HEK293T (cell line): ENCODE measurements around the gene KBTBD4.
A peak's percentile ranks its signal among the peaks of the same experiment; 100 is the strongest.
"Not testable (repeated sequence)": the region's sequence is repeated elsewhere in the genome, so short reads cannot be mapped to it uniquely, and the experiment has no call there.

Experiments used
- CTCF ChIA-PET: fragments of 350-600 bp; formaldehyde crosslinking; extraction: SDS; loops from one replicate; lab custom pipeline; 2021; ENCODE audit warnings: antibody characterized with exemption, inconsistent platforms; lab: Yijun Ruan, JAX
- POLR2A ChIA-PET: fragments of 350-600 bp; formaldehyde crosslinking; extraction: SDS; loops from one replicate; lab custom pipeline; 2020; ENCODE audit warnings: antibody characterized with exemption, inconsistent platforms; lab: Yijun Ruan, JAX
- DNase-seq: peaks from one replicate; pipeline ENCODE4 v3.0.0; 2012; ENCODE audit warnings: mixed read lengths; ENCODE audit errors: extremely low spot score
- BHLHE40 ChIP-seq: fragments of 450-650 bp; IDR thresholded peaks from 2 replicates; pipeline ENCODE4 v1.6.1; 2016; ENCODE audit warnings: mild to moderate bottlenecking, moderate library complexity, borderline replicate concordance
- CTBP1 ChIP-seq: fragments of 450-650 bp; IDR thresholded peaks from 2 replicates; pipeline ENCODE4 v1.6.1; 2016; ENCODE audit warnings: borderline replicate concordance
- ELF4 ChIP-seq: fragments of 450-650 bp; IDR thresholded peaks from 2 replicates; pipeline ENCODE4 v1.6.1; 2017; ENCODE audit warnings: antibody characterized with exemption
- FOXA1 ChIP-seq: fragments of 450-650 bp; IDR thresholded peaks from 2 replicates; pipeline ENCODE4 v1.6.1; 2016; ENCODE audit warnings: mild to moderate bottlenecking
- FOXK2 ChIP-seq: fragments of 450-650 bp; IDR thresholded peaks from 2 replicates; pipeline ENCODE4 v1.6.1; 2016; ENCODE audit warnings: mild to moderate bottlenecking
- FOXM1 ChIP-seq: fragments of 450-650 bp; IDR thresholded peaks from 2 replicates; pipeline ENCODE4 v1.6.1; 2017; ENCODE audit warnings: mild to moderate bottlenecking, borderline replicate concordance
- HDGF ChIP-seq: fragments of 450-650 bp; IDR thresholded peaks from 2 replicates; pipeline ENCODE4 v1.6.1; 2017; ENCODE audit warnings: antibody characterized with exemption, borderline replicate concordance
- L3MBTL2 ChIP-seq: fragments of 450-650 bp; conservative IDR thresholded peaks from 2 replicates; pipeline ENCODE4 v1.6.1; 2016; ENCODE audit warnings: mild to moderate bottlenecking
- NFRKB ChIP-seq: fragments of 450-650 bp; IDR thresholded peaks from 2 replicates; pipeline ENCODE4 v1.6.1; 2016; ENCODE audit warnings: mild to moderate bottlenecking, moderate library complexity
- SP1 ChIP-seq: fragments of 450-650 bp; IDR thresholded peaks from 2 replicates; pipeline ENCODE4 v1.6.1; 2017
- SUZ12 ChIP-seq: fragments of 450-650 bp; IDR thresholded peaks from 2 replicates; pipeline ENCODE4 v1.6.1; 2016; ENCODE audit warnings: mild to moderate bottlenecking
- TARDBP ChIP-seq: fragments of 450-650 bp; IDR thresholded peaks from 2 replicates; pipeline ENCODE4 v1.6.1; 2016
- ZNF384 ChIP-seq: fragments of 450-650 bp; IDR thresholded peaks from 2 replicates; pipeline ENCODE4 v1.6.1; 2016
- TF ChIP-seq, protein P1 (sequence below): fragments of 450-650 bp; IDR thresholded peaks from 2 replicates; pipeline ENCODE4 v1.6.1; 2016

Gene KBTBD4

DNA sequence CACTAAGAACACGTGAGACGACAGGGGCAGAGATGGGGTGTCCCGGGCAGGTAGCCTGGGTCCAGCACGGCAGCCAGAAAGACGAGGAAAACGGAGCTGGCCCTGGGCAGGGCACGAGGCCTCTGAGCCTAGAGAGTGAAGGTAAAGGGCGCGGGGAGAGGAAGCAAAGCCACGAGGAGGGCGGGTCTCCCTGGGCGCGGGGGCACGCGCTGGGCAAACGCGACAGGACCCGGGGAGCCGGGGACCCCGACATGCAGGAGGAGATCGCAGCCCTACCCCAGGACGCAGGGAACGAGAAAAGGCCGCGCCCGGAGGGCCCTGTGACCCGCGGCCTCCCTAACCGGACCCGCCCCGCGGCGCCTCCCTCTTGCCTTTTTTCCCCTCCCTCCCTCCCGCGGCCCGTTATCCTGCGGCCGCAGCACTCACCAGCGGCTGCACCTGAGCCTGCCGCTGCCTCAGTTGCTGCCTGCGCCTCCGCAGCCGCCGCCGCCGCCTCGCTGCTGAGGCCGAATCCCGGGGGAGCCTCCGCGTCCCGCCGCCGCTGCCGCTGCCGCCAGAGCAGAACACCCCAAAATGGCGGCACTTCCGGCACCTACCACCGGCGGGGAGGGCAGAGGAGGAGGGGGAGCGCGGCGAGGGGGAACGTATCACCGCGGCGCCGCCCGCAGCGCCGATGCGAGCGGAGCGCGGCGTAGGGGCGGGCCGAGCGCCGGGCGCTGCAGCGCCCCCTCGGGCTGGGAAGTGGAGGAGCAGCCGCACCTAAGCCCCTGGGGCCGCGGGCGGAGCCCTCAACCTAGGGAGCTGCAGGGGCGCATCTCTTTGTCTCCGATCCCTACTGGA is 26.0 kb downstream of the KBTBD4 start, which contains the start of gene CELF1:
Gene CELF1 (minus strand): TSS at position 567 of the 840 bp plus-strand sequence. CDS start 53,609 bp downstream, outside the sequence.
- TF ChIP-seq SUZ12 (no peak), L3MBTL2 (peak; percentile 85)

DNA sequence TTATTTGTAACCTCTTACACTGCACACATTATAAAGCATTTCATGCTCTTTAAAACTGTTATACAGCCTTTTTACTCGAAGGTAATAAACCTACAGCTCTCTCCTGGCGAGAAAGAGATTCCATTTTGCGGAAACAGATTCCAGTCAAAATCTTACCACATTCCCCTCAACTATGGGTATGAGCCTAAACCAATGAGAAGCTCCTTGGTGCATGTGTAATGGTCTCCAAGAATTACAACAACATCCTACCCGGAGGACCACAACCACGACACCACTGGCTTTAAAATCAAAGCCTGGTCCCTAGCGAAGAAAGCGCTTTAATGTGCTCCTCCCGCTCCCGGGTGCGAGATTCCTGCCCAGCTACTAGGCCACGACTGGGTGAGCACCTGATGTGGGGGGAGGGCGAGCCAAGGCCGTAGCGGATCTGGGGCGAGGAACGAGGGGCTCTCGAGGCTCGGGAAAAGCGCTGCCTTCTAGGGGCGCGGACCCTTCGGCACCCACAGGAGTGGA is 26.7 kb downstream of the KBTBD4 start:
- no peak for DNase-seq
- TF ChIP-seq, protein P1, sequence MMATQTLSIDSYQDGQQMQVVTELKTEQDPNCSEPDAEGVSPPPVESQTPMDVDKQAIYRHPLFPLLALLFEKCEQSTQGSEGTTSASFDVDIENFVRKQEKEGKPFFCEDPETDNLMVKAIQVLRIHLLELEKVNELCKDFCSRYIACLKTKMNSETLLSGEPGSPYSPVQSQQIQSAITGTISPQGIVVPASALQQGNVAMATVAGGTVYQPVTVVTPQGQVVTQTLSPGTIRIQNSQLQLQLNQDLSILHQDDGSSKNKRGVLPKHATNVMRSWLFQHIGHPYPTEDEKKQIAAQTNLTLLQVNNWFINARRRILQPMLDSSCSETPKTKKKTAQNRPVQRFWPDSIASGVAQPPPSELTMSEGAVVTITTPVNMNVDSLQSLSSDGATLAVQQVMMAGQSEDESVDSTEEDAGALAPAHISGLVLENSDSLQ, result no peak
- no peak for TF ChIP-seq FOXM1
- TF ChIP-seq L3MBTL2, result no peak; the same call in 1 of the 2 replicates
- no peak for TF ChIP-seq ZNF384
- TF ChIP-seq NFRKB, result no peak
- no peak for TF ChIP-seq CTBP1
- TF ChIP-seq ELF4, result no peak
- TF ChIP-seq BHLHE40, result no peak
- no peak for TF ChIP-seq FOXA1
- no peak for TF ChIP-seq SP1
- no peak for TF ChIP-seq SUZ12
- CTCF ChIA-PET, result interaction anchor here (0.7 to 1.6 kb wide), 5 partner anchors 12 to 140 kb away, joined by 3 to 8 read pairs (median 4); no protein-coding TSS in a partner anchor

More for the DNA sequence above, 26.0 kb downstream of the KBTBD4 start, which contains the start of gene CELF1:
- peak; percentile 91 for DNase-seq
- POLR2A ChIA-PET, result interaction anchor here (0.6 to 3.6 kb wide), 6 partner anchors 12 to 40 kb away, joined by 3 to 18 read pairs (median 4); partner anchors contain the start of gene PTPMT1
- CTCF ChIA-PET, result interaction anchor here (0.5 to 1.3 kb wide), 9 partner anchors 13 to 133 kb away, joined by 3 to 8 read pairs (median 4); no protein-coding TSS in a partner anchor

DNA sequence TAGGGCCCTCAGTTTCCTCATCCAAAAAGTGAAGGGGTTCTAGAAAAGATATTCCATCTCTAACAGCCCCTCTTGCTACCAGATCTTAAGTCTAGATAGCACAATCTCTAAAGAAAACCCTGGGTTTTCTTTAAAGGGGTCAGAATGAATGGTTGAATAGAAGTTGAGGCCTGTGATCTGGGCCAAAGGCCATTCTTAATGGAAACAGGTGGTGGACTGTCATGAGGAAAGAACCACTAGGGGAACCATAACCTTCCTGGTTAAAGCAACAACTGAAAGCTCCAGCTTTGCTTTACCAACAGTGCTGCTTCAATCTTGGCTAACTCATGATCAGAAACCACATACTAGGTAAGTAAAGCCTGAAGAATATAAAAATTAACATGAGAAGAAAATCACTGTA is 27.7 kb downstream of the KBTBD4 start:
- peak; percentile 32 for DNase-seq
- no peak for TF ChIP-seq ELF4
- TF ChIP-seq TARDBP, result no peak
- no peak for TF ChIP-seq FOXM1
- TF ChIP-seq SP1, result no peak
- no peak for TF ChIP-seq HDGF
- TF ChIP-seq CTBP1, result no peak
- ChIA-PET CTCF (interaction anchor here (0.7 to 1.6 kb wide), 6 partner anchors 11 to 135 kb away, joined by 3 to 8 read pairs (median 4); no protein-coding TSS in a partner anchor), POLR2A (interaction anchor here (0.5 to 3.6 kb wide), 3 partner anchors 11 to 39 kb away, joined by 3 to 18 read pairs (median 8); partner anchors contain the start of gene PTPMT1)

More for the DNA sequence above, 26.7 kb downstream of the KBTBD4 start:
- POLR2A ChIA-PET, result interaction anchor here (0.6 to 3.6 kb wide), 5 partner anchors 12 to 43 kb away, joined by 3 to 18 read pairs (median 5); partner anchors contain the start of gene PTPMT1

DNA sequence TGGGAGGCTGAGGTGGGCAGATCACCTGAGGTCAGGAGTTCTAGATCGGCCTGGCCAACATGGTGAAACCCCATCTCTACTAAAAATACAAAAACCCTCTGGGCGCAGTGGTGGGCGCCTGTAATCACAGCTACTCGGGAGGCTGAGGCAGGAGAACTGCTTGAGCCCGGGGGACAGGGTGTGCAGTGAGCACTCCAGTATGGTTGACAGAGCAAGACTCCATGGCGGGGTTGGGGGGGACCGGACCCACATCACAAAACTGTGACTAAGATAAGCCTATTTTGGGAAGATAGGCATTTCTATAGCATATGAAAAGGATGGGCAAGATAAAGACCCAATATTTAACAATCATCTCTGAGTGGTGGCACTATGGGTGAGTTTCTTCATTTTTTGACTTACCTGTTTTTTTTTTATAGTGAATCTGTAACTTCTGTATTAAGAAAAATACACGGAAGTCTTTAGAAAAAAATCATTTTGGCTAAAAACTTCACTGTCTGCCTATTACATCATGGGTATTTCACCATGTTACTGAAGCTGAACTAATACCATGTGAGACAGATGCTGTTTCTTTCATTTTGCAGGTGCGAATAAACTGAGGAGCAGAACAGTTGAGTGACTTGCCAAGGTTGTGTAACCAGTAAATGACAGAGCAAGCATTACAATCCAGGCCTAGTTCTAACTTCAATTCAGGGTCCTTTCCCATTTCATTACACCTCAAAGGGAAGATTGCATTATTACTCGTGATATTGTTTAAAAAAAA is 28.3 kb downstream of the KBTBD4 start:
- no peak for DNase-seq
- TF ChIP-seq, protein P1, result no peak
- no peak for TF ChIP-seq FOXM1
- no peak for TF ChIP-seq ELF4
- POLR2A ChIA-PET, result interaction anchor here (3.6 kb wide), 1 partner anchor 15 kb away, joined by 18 read pairs; the partner anchor contains the start of gene PTPMT1
- CTCF ChIA-PET, result interaction anchor here (0.7 to 1.6 kb wide), 3 partner anchors 14 to 135 kb away, joined by 3 to 4 read pairs (median 3); no protein-coding TSS in a partner anchor

DNA sequence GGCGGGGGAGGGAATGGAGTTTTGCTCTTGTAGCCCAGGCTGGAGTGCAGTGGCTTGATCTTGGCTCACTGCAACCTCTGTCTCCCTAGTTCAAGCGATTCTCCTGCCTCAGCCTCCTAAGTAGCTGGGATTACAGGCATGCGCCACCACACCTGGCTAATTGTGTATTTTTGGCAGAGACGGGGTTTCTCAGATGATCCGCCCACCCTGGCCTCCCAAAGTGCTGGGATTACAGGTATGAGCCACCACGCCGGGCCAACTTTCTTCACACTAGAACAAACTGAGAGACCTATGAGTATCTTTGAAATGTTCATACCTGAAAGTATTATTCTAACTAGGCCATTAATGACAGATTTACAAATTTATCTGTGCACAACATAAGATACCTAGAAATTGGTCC is 32.5 kb downstream of the KBTBD4 start:
- POLR2A ChIA-PET, CTCF ChIA-PET: not testable (repeated sequence)

DNA sequence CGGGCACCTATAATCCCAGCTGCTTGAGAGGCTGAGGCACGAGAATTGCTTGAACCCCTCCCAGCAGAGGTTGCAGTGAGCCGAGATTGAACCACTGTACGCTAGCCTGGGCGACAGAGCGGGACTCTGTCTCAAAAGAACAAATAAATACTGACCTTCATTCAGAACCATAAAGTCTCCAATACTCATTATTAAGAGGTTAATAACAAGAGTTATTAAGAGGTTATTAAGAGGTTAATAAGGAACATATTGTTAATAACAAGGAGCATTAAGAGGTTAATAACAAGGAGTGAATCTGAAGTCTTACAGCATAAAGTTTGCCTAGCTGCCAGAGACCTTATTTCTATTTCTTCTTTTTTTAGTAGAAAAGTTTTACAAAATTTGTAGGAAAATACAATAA is 33.5 kb downstream of the KBTBD4 start:
- POLR2A ChIA-PET, result no interaction called here

More for the DNA sequence above, 32.5 kb downstream of the KBTBD4 start:
- DNase-seq, result not testable (repeated sequence)

DNA sequence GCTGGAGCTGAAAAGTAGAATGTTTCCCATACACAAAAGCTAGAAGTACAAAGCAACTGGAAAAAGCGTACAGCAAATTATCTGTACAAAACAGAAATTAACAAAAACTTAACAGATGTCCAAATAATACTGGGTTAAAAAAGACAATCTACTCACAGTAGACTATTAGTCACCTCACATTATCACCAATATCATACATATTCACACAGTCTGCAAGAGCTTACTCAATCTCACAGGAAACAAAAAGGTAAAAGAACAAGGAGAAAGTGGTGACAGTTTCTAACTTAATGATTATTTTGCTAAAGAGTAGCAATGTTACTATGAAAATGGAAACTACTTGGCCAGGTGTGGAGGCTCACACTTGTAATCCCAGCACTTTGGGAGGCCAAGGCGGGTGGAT is 37.7 kb downstream of the KBTBD4 start:
- no peak for DNase-seq
- CTCF ChIA-PET, result interaction anchor here (0.7 to 1.7 kb wide), 2 partner anchors 11 to 18 kb away, joined by 5 to 8 read pairs; no protein-coding TSS in a partner anchor
- POLR2A ChIA-PET, result interaction anchor here (1.3 to 1.8 kb wide), 2 partner anchors 11 to 38 kb away, joined by 3 to 8 read pairs; partner anchors contain the start of gene CELF1
- TF ChIP-seq CTBP1 (no peak), TARDBP (no peak), SUZ12 (no peak), HDGF (no peak), FOXK2 (no peak), FOXM1 (no peak)
- TF ChIP-seq, protein P1, result no peak

More for the DNA sequence above, 33.5 kb downstream of the KBTBD4 start:
- TF ChIP-seq FOXA1 (no peak), TARDBP (no peak), SP1 (no peak), FOXK2 (no peak), HDGF (no peak), BHLHE40 (no peak), L3MBTL2 (no peak)
- CTCF ChIA-PET, result no interaction called here
- DNase-seq, result no peak
